NOMO-1 treated with DMSO at 0.1 percent for 48 hours (cell line): ENCODE data around the gene FRA10AC1.
"Not testable (repeated sequence)": the region's sequence is repeated elsewhere in the genome, so short reads cannot be mapped to it uniquely, and the experiment has no call there.

Source experiments
- DNase-seq: peaks from one replicate; lab custom pipeline; 2025; ENCODE audit not compliant: unreplicated experiment; lab: John Stamatoyannopoulos, UW

FRA10AC1 gene

DNA sequence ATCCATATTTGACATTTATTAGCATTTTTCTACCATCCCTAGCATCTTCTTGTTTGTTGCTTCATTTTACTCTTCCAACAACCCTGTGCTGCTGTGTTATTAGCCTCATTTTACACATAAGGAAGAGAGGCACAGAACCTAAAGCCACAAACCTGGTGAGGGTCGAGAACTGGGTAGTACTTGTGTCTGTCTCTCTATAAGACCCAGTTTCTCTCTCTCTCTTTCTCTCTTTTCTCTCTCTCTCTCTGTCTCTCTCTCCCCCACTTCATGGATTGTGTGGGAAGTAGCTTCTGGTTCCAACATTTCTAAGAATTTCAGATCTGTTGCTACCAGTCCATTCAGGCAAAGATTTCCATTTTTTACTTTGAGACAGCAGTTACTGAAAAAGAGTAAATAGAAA lies 1.4 kb upstream of the FRA10AC1 start:
- DNase-seq: no peak

DNA sequence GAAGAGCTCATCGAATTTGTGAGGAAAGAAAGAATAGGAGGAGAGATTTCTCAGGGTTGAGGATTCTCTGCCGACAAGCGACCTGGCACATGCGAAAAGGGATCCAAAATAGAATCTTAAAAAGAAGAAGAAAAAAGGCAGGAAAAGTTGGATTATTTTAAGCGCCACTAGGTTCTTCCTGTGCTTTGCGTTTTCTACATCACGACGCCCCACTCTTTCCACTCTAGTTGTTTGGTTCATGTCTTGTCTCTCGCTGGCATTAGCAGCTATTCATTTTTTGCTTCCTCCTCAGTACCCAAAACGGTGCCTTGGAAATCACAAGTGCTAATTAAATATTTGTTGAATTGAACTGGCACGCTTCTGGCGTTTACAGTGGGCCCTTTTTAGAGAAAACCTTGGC lies 674 bp upstream of the FRA10AC1 start:
- no peak for DNase-seq

DNA sequence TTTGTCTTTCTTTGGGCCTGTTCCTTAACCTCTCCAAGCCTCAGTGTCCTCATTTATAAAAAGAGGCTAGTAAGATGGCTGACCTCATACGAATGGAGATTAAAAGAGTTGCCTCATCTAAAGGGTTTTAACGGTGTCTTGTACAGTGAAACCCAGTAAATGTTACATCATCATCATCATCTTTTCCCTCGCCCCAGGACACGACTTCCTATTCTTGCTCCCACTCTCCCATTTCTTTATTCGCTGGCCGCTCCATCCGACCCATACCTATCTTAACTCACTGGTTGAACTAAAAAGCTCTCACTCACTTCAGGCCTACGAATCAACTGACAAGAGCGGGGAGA lies 554 bp downstream of the FRA10AC1 start:
- no peak for DNase-seq

DNA sequence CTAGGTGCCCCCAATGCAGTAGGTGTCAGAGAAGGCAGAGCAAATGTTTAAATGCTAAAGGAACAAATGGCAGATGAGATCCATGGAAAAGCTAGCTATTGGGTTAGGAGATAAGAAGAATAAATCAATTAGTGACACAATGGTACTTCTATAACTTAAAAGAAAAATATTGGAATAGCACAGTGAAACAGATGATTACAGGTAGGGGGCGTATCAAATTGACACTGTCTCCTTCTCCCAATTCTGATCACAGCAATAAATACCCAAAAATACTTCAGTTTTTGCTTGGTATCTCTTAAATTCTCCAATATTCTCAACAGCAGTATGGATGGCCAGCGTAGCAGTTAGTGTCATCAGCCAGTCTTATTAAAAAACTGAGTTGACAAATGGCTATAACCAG lies 5.2 kb downstream of the FRA10AC1 start:
- DNase-seq: no peak

DNA sequence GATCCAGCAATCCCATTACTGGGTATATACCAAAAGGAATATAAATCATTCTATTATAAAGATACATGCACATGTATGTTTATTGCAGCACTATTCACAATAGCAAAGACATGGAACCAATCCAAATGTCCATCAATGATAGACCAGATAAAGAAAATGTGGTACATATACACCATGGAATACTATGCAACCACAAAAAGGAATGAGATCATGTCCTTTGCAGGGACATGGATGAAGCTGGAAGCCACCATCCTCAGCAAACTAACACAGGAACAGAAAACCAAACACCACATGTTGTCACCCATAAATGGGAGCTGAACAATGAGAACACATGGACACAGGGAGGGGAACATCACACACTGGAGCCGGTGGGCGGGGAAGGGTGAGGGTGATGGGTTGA lies 5.8 kb downstream of the FRA10AC1 start:
- DNase-seq: not testable (repeated sequence)

DNA sequence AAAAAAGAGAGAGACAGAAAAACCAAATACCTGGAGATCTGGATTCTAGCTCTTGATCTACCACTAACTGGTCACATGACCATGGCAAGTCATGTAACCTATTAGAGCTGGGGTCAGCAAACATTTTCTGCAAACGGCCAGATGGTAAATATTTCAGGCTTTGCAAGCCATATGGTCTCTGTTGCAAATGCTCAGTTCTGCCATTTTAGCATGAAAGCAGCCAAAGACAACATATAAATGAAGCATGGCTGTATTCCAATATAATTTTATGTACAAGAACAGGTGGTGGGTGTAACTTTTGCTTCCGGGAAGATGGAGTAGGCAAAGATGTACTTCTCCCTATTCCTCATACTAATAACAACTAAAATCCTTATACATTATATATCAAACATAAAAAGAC lies 6.7 kb downstream of the FRA10AC1 start:
- no peak for DNase-seq

DNA sequence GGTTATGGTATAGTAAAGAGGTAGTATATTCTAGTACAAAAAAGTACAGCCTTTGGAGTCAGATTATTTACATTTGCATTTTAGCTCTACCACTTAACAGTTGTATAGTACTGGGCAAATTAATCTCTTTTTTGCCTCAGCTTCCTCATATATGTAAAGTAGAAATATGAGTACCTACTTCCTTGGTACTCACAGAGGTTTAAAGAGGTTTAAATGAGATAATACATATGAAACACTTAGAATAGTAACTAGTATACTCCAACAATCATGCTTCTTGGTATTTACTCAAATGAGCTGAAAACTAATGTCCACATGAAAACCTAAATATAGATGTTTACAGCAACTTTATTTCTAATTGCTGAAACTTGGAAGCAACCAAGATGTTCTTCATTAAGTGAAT lies 14.7 kb downstream of the FRA10AC1 start:
- DNase-seq: no peak

DNA sequence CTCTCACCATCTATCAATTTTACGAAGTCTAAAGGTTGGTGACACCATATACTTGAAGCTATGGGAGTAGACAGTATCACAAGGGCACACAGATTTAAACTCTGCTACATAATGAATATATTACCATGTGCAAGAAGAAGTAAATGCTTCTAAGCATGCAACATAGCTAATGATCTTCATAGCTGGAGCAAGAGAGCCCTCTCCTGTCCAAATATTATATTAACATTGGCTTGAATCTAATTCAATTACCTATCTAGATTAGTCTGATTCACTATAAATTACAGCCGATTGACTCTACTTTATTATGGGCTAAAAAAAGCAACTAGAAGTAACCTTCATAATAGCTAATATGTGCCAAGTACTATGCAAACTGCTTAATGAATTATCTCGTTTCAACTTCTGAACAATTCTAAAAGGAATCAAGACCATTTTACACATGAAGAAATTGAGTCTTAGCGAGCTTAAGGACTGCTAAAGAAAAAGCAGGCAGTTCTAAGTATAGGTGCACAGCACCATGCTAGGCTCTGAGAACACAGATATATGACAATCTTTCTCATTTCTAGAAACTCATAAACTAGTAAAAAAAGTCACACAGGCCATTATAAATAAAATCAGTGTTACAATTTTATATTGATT lies 21.9 kb downstream of the FRA10AC1 start:
- DNase-seq: peak; percentile 42

DNA sequence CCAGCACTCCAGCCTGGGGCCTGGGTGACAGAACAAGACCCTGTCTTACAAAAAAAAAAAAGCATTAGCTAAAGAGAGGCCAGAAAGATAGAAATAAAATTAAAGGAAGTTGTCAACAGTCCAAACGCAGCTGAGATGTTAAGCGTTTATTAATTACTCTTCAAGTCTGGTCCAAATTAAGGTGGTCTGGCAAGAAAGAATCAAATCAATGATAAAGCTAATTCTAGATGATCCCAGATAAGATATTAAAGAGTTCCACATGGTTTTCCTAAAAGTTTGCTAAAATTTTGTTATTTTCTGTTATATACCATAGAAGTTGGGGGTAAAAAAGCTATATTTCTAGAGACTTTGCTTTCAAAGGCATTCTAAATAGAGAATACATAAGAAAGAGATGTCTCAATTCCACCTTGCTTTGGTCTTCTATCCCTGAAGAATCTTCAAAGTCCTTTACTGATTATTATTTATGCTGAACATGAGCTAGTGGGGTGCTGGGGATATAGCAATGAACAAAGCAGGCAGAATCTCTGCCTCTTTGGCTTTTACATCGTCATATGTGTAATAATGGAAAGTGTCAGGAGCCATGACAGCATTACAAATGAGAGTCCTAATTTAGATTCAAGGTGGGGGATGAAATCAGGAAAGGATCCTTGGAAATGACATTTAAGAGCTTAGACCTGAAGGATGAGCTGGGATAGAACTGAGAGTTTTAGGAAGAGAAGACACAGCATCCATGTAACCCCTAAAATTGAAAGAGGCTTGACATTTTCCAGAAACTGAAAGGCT lies 23.4 kb downstream of the FRA10AC1 start:
- DNase-seq: no peak

DNA sequence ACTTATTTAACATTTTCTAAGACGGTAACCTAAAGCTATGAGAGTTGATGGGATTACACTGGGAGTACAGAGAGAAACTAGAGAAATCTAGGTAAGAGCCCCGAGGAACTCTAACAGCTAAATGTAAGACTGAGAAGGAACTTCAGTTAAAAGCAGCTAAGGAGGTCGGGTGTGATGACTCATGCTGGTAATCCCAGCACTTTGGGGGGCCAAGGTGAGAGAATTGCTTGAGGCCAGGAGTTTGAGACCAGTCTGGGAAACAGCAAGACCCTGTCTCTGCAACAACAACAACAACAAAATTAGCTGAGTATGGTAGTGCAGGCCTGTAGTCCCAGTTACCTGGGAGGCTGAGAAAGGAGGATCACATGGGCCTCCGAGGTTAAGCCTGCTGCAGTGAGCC lies 24.0 kb downstream of the FRA10AC1 start:
- DNase-seq: no peak

DNA sequence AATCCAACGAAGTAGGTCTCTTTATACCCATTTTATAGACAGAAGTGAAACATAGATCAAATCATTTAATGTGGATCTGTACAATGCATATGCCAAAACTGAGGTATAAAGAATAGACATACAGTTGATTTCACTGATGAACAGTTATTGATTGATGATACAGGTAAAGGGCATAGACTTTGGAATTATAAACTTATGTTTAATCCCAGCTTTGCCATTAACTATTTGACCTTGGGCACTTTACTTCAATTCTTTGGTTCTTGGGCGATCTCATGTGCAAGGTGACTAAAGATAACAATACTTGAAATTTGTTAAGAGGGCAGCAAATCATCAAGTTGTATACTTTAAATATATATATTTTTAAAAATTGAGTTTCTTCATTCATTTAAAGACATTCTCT lies 28.6 kb downstream of the FRA10AC1 start:
- no peak for DNase-seq

DNA sequence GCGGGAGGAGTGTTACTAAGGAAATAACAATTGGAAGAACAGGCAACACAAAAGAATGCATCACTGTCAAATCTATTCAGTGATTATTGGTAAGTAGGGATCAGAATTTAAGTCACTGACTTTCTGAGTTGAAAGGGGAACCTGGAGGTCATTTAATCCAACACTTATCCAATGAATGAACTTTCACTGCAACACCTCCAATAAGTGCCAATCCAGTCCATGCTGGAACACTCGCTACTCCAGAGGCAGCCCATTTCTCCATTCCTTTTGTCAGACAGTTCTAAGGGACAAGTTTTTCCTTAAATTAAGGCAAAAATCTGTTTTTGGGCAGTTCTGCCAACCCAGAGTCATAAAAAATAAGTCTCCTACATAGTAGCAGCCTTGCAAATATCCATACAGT lies 29.5 kb downstream of the FRA10AC1 start:
- DNase-seq: no peak

DNA sequence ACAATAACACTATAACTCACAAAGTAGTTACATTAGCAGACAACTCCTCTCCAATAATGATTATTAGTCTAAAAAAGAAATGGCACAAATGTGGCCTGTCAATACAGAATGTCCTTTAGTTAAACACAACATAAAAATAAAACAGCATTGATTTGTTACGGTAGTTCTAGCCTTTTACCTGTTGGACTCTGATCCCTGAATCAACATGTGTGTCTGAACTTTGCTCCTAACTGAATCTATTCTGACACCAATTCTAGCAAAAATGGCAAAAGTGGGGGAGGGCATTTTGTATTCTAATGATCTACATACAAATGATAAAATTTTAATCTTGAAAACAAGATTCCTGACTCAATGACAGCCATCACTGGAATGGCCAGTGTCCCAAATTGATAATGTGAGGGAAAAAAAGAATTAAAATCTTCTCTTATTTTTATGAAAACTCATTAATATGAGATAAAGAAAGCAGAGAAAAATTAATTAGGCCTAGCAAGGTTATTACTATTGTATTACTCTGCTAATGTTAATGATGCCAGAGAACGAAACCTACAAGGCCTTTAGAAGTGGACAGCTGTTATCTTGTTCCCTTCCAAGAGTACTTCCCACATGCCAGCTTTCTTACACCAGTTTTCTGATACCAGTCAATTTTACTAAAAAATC lies 30.2 kb downstream of the FRA10AC1 start:
- no peak for DNase-seq

DNA sequence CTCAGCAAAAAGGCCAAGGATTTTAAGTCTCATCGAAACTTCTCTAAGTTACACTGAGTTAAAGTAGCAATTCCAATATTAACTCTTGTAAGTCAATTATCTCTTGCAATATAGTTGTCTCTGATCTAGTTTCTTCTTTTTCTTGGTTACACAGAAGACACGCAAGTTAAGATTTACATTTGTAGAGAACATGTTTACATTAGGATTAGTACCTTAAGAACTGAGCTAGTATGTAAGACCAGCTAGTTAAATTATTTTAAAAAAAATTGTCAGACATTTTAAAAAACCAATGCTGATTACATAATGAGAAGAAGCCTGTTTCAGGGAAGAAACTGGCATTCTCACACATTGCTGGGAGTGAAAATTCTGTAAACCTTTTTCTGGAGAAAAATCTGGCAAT lies 31.4 kb downstream of the FRA10AC1 start:
- no peak for DNase-seq

DNA sequence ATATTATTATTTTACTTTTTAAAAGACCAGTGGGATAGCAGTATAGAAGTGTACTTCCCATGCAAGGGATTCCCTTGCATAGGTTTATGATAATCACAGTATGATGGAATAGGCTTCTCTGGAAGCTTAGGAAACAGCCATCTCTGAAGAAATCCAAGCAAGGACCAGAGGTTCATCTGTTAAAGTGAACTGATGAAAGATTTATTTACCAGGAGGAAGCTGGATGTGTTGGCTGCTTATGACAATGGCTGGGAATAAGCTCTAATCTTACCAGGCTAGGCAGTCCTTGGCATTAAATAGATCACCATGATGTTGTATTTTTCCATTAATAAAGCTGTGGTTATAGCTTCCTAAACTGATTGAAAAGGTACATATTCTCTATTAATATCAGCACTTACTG lies 32.0 kb downstream of the FRA10AC1 start:
- no peak for DNase-seq

DNA sequence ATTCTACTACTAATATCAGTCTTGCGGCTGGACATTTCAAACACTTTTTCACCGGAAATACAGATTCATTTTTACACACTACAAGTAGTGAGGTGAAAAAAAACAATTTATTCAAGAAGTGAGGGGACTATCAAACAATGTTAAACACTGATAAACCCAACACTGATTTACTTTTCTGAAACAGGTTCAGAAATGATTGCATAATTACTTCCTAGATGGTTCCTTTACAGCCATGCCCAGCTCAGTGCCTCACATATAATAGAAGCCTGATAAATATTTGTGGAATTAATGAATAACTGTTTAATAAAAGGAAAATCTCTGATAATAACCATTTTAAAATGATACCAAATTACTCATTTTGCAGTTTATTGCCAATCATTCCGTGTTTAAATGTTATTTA lies 34.6 kb downstream of the FRA10AC1 start:
- no peak for DNase-seq

DNA sequence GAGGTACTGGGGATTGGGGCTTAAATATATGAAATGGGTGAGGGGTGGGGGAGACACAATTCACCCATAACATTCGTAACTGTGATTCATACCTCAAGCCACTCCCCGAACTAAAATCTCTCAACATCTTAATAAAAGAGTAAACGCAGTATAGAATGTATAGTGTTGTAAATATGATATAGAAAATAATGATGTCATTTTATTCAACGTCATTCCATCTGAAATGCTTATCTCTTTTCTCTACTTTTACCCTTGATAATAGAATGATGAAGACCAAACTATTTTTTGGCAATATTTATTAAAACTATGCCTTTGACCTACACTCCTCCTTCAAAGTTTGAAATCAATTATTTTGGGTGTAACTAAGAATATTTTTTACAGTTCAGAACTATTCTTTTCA lies 36.4 kb downstream of the FRA10AC1 start:
- no peak for DNase-seq

DNA sequence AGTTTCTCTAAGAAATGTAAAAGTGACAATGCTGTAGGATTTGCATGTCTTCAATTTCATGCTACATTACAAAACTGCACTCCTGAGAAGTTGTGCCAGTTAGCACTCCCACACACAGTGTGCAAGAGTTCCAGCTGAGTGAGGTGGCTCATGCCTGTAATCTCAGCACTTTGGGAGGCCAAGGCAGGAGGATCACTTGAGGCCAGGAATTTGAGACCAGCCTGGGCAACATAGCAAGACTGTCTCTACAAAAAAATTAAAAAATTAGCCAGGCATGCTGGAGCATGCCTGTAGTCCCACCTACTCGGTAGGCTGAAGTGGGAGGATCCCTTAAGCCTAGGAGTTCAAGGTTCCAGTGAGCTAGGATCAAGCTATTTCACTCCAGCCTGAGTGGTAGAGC lies 44.6 kb downstream of the FRA10AC1 start:
- no peak for DNase-seq

DNA sequence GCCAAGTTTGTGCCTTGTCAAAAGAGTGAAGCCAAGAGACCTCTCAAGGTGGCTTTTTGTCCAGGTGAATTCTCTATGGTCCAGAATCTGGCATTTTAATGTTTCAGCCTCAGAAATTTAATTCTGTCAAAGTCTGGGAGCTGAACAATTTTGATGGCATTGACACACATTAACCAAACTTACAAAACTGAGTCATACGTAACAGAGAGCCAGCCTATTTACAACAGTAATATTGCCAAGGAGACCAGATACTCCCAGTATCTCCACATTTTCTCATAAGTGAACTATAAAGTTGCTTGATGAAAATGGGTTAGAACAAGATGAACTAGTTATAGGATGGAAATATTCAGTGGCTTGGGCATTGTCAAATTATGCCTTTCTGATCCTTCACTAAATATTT lies 46.2 kb downstream of the FRA10AC1 start:
- no peak for DNase-seq

DNA sequence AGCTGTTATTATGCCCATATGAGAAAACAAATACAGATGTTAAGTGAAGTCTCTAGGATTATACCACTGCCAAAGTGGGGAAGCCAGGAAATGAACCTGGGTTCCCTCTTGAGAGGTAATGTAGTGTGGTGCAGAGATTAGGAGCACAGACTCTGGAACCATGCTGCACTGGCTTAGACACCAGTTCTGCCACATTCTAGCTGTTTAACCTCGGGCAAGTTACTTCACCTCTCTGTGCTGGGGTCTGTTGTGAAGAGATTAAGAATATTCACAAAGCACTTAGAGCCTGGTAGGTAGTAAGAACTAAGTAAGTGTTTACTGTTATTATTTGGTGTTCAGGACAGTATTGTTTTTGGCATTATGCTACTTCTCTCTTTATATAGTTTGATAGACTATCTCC lies 48.2 kb downstream of the FRA10AC1 start:
- DNase-seq: no peak

DNA sequence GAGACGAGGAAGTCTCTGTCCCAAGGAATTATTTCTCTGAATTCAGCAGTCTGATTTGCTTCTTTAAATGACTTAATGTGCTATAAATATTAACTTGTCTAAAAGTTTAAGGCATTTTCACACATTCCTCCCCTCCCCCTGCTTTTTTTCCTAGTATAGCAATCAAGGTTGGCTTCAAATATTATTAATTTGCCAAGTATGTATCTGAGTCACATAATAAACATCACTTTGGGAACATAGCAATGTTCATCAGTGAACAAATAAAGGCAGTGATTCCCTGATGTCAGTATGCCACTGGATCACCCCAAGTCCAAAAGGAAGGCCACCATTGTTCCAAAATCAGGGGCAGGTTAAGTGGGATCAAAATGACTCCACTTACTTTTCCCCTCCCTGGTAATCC lies 49.5 kb downstream of the FRA10AC1 start:
- DNase-seq: no peak

DNA sequence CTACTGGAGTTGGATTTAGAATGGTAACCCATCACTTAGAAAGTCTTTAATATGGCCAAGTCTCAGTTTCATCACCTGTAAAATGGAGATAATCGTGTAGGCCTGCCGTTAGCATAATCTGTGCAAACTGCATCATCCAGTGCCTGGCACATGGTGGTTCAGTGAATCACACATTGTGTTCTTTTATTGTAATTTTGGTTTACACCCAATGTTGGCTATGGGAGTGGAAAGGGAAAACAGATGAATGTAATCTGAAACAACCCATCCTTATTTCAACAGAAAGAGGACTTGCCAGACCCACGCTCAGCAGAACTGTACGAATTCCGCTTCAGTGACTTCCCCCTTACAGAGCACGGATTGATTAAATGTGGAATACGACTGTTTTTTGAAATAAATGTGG lies 62.6 kb downstream of the FRA10AC1 start:
- DNase-seq: no peak
